GM12878 (cell line): ENCODE results near the gene PSMF1. TPM values are rescaled to one million over a fixed set of nuclear protein-coding genes. Genes with fewer than 3 reads are reported as not detected.

Experiments
- ATAC-seq: fragments of 200-7000 bp; cut with Tn5 transposase; 3 replicates; pipeline ENCODE4 v1.9.1; 2020; ENCODE audit warnings: mild to moderate bottlenecking, moderate library complexity
- BruUV-seq: library from RNA; stranded (reverse); fragments of 400-500 nt; replicated peaks from 2 replicates; lab custom pipeline; 2021; lab: Mats Ljungman, UMichigan
- CTCF ChIA-PET: fragments of 300-600 bp; sonication (Branson Sonifier 250); formaldehyde crosslinking; extraction: SDS; loops from one replicate; lab custom pipeline; 2021; ENCODE audit warnings: inconsistent platforms; lab: Yijun Ruan, JAX
- POLR2A ChIA-PET: fragments of 350-600 bp; formaldehyde crosslinking; extraction: SDS; loops from one replicate; lab custom pipeline; 2021; ENCODE audit warnings: inconsistent platforms; lab: Charles Lee
- RAD21 ChIA-PET: fragments of 300-600 bp; sonication (Branson Sonifier 250); formaldehyde crosslinking; loops from one replicate; lab custom pipeline; 2023; ENCODE audit warnings: antibody characterized with exemption; ENCODE audit not compliant: unreplicated experiment; lab: Charles Lee
- SMC1A ChIA-PET: fragments of 300-600 bp; sonication (Branson Sonifier 250); formaldehyde crosslinking; loops from one replicate; lab custom pipeline; 2023; ENCODE audit not compliant: unreplicated experiment, uncharacterized antibody; lab: Charles Lee
- DNase-seq: peaks from one replicate; pipeline ENCODE4 v3.0.0-alpha.2; 2011; ENCODE audit warnings: low read depth, low spot score
- FAIRE-seq: peaks from 3 replicates; lab custom pipeline; 2011; peaks lifted over from hg19 to GRCh38; lab: Jason Lieb, UNC
- H2AFZ ChIP-seq: 2 replicates; pipeline ENCODE4 v1.6.0; 2011; ENCODE audit warnings: low read depth, low read length, control low read depth; ENCODE audit not compliant: control insufficient read depth
- H3K27ac ChIP-seq: 2 replicates; pipeline ENCODE4 v1.5.1; 2011; ENCODE audit warnings: control low read depth; ENCODE audit not compliant: control insufficient read depth, insufficient read depth
- H3K27me3 ChIP-seq, 2 experiments: replicated peaks in 1 of 2; 2 replicates each; pipeline versions ENCODE4 v1.6.0 to v1.6.1; 2011; ENCODE audit warnings: low read length in 1 of 2; ENCODE audit not compliant: control insufficient read depth in 2 of 2, insufficient read depth in 2 of 2
- H3K36me3 ChIP-seq, 2 experiments: 2 replicates each; pipeline ENCODE4 v1.5.1; 2011; ENCODE audit warnings: low read length in 1 of 2; ENCODE audit not compliant: control insufficient read depth in 2 of 2, insufficient read depth in 2 of 2
- H3K4me1 ChIP-seq: 2 replicates; pipeline ENCODE4 v1.6.1; 2011; ENCODE audit warnings: mild to moderate bottlenecking, low read length, moderate library complexity, mixed read lengths; ENCODE audit not compliant: control insufficient read depth, insufficient read depth
- H3K4me2 ChIP-seq: 2 replicates; pipeline ENCODE4 v1.6.0; 2011; ENCODE audit warnings: control low read depth; ENCODE audit not compliant: control insufficient read depth, insufficient read depth
- H3K4me3 ChIP-seq: fragments of 200-600 bp; sonication (generic); 2 replicates; pipeline ENCODE4 v1.5.1; 2016
- H3K79me2 ChIP-seq: 2 replicates; pipeline ENCODE4 v1.6.0; 2011; ENCODE audit warnings: low read length; ENCODE audit not compliant: control insufficient read depth, insufficient read depth
- H3K9ac ChIP-seq: 2 replicates; pipeline ENCODE4 v1.8.0; 2011; ENCODE audit warnings: low read length, control low read depth, mixed read lengths; ENCODE audit not compliant: control insufficient read depth, insufficient read depth
- H3K9me3 ChIP-seq: replicated peaks from 3 replicates; pipeline ENCODE4 v1.5.1; 2011; ENCODE audit warnings: mild to moderate bottlenecking, low read length; ENCODE audit not compliant: control insufficient read depth, insufficient read depth
- H4K20me1 ChIP-seq: 2 replicates; pipeline ENCODE4 v1.6.0; 2011; ENCODE audit not compliant: control insufficient read depth, insufficient read depth
- EGR1 ChIP-seq, 2 experiments: IDR thresholded peaks; 1 replicate in 1 of 2; 2 replicates in 1 of 2; pipeline ENCODE4 v1.6.1; 2011 to 2012; ENCODE audit warnings: low read depth in 2 of 2, low read length in 2 of 2, borderline replicate concordance in 1 of 2, mild to moderate bottlenecking in 1 of 2, moderate library complexity in 1 of 2
- ETV6 ChIP-seq, 2 experiments: fragments of 450-650 bp in 1 of 2; IDR thresholded peaks in 1 of 2; conservative IDR thresholded peaks in 1 of 2; 2 replicates each; pipeline ENCODE4 v1.6.1; 2014; ENCODE audit warnings: antibody characterized with exemption in 1 of 2, borderline replicate concordance in 1 of 2, low read depth in 1 of 2, mild to moderate bottlenecking in 1 of 2, moderate library complexity in 1 of 2
- NBN ChIP-seq: fragments of 450-650 bp; IDR thresholded peaks from 2 replicates; pipeline ENCODE4 v1.6.1; 2016
- NR2C2 ChIP-seq: IDR thresholded peaks from 2 replicates; pipeline ENCODE4 v1.6.1; 2011; ENCODE audit warnings: borderline replicate concordance, low read depth; ENCODE audit not compliant: control insufficient read depth, insufficient read length
- RAD21 ChIP-seq: IDR thresholded peaks from 2 replicates; pipeline ENCODE4 v1.6.1; 2011; ENCODE audit warnings: mild to moderate bottlenecking, low read depth, low read length, moderate library complexity; ENCODE audit not compliant: insufficient read depth
- RUNX3 ChIP-seq: IDR thresholded peaks from 2 replicates; pipeline ENCODE4 v1.6.1; 2012; ENCODE audit warnings: low read length, inconsistent platforms
- WGBS: methylation state at CpG from one replicate; pipeline ENCODE4 v1.1.6; 2016; ENCODE audit warnings: low lambda C conversion rate; ENCODE audit not compliant: insufficient replicate concordance, insufficient coverage; ENCODE audit errors: missing lambda C conversion rate; 5-methylcytosine and 5-hydroxymethylcytosine counted together
- in situ Hi-C: fragments of 300-500 bp; cut with MboI; formaldehyde crosslinking; loops from 9 replicates; pipeline ENCODE4 v1.14.3; 2018; ENCODE audit warnings: mixed read lengths
- intact Hi-C: fragments of 100-400 bp; cut with micrococcal nuclease; formaldehyde crosslinking; loops from one replicate; pipeline ENCODE4 v1.14.2; 2022; ENCODE audit not compliant: unreplicated experiment
- polyA plus RNA-seq, 11 experiments: library from polyadenylated mRNA; depleted of rRNA in 4 of 11; unstranded in 6 of 11; stranded (reverse) in 5 of 11; fragments of >200 nt; fragmentation: Nextera tagmentation in 4 of 11; fragmentation: Illumina TruSeq in 1 of 11; extraction: Ambion mirVana in 4 of 11; extraction: Trizol in 1 of 11; gene quantifications; 1 replicate in 1 of 11; 2 replicates in 10 of 11; pipeline versions ENCODE4 v1.2.1 to v1.2.3, GENCODE V29; 2011 to 2016; ENCODE audit warnings: inconsistent platforms in 2 of 11, missing spikeins in 2 of 11, low read depth in 1 of 11
- total RNA-seq, 4 experiments: library from RNA; depleted of rRNA in 3 of 4; stranded (reverse); fragments of >200 nt in 3 of 4; fragmentation: Illumina TruSeq in 1 of 4; extraction: Trizol in 1 of 4; gene quantifications; 2 replicates each; pipeline versions ENCODE4 v1.2.1 to v1.2.3, GENCODE V29; 2013 to 2021
- TF ChIP-seq, protein P1 (sequence below): fragments of 450-650 bp; IDR thresholded peaks from 2 replicates; pipeline ENCODE4 v1.6.1; 2016; ENCODE audit warnings: mild to moderate bottlenecking, moderate library complexity, borderline replicate concordance
- TF ChIP-seq, protein P2 (sequence below): IDR thresholded peaks from 2 replicates; pipeline ENCODE4 v1.6.1; 2012; ENCODE audit warnings: mild to moderate bottlenecking, low read depth, low read length

The PSMF1 gene
- total and polyA plus RNA-seq, 10 of the 15 experiments (the other 5 are each of a cell fraction or from before 2014, with no cell fraction given), result 14.2 to 173 (median 40.6) TPM

DNA sequence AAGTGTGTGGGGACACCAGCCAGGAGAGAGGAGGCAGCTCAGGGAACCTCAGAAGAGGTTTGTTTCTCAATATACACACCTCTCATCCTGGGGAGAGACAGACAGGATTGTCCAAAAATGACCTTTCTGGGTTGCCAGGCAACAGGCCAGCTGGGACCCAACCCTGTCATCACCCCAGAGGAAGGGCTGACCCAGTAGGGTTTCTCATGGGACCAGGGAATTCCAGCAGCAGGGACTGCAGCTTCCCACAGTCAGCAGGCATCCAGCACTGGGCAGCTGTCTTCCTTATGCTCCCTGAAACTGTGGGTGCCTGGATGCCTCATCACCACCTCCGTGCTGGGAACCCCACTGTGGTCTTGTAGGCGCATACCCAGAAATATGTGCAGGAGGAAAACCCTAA lies 86.2 kb downstream of the PSMF1 start (continued):
- TF ChIP-seq, protein P1, sequence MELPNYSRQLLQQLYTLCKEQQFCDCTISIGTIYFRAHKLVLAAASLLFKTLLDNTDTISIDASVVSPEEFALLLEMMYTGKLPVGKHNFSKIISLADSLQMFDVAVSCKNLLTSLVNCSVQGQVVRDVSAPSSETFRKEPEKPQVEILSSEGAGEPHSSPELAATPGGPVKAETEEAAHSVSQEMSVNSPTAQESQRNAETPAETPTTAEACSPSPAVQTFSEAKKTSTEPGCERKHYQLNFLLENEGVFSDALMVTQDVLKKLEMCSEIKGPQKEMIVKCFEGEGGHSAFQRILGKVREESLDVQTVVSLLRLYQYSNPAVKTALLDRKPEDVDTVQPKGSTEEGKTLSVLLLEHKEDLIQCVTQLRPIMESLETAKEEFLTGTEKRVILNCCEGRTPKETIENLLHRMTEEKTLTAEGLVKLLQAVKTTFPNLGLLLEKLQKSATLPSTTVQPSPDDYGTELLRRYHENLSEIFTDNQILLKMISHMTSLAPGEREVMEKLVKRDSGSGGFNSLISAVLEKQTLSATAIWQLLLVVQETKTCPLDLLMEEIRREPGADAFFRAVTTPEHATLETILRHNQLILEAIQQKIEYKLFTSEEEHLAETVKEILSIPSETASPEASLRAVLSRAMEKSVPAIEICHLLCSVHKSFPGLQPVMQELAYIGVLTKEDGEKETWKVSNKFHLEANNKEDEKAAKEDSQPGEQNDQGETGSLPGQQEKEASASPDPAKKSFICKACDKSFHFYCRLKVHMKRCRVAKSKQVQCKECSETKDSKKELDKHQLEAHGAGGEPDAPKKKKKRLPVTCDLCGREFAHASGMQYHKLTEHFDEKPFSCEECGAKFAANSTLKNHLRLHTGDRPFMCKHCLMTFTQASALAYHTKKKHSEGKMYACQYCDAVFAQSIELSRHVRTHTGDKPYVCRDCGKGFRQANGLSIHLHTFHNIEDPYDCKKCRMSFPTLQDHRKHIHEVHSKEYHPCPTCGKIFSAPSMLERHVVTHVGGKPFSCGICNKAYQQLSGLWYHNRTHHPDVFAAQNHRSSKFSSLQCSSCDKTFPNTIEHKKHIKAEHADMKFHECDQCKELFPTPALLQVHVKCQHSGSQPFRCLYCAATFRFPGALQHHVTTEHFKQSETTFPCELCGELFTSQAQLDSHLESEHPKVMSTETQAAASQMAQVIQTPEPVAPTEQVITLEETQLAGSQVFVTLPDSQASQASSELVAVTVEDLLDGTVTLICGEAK, result no peak
- TF ChIP-seq NBN, result no peak
- TF ChIP-seq RUNX3, result no peak
- TF ChIP-seq, protein P2, sequence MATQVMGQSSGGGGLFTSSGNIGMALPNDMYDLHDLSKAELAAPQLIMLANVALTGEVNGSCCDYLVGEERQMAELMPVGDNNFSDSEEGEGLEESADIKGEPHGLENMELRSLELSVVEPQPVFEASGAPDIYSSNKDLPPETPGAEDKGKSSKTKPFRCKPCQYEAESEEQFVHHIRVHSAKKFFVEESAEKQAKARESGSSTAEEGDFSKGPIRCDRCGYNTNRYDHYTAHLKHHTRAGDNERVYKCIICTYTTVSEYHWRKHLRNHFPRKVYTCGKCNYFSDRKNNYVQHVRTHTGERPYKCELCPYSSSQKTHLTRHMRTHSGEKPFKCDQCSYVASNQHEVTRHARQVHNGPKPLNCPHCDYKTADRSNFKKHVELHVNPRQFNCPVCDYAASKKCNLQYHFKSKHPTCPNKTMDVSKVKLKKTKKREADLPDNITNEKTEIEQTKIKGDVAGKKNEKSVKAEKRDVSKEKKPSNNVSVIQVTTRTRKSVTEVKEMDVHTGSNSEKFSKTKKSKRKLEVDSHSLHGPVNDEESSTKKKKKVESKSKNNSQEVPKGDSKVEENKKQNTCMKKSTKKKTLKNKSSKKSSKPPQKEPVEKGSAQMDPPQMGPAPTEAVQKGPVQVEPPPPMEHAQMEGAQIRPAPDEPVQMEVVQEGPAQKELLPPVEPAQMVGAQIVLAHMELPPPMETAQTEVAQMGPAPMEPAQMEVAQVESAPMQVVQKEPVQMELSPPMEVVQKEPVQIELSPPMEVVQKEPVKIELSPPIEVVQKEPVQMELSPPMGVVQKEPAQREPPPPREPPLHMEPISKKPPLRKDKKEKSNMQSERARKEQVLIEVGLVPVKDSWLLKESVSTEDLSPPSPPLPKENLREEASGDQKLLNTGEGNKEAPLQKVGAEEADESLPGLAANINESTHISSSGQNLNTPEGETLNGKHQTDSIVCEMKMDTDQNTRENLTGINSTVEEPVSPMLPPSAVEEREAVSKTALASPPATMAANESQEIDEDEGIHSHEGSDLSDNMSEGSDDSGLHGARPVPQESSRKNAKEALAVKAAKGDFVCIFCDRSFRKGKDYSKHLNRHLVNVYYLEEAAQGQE, result no peak

DNA sequence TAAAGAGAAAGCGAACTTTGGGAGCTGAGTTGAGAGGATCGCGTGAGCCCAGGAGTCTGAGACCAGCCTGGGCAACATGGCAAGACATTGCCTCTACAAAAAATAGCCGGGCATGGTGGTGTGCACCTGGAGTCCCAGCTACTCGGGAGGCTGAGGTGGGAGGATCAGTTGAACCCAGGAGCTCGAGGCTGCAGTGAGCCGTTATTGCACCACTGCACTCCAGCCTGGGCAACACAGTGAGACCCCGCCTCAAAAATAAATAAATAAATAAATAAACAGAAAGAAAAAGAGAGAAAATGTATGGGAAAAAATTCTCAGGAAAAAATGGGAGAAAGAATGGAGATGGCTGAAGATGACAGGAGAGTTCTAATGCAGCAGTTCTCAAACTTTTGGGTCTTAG lies 87.4 kb downstream of the PSMF1 start:
- Histone ChIP-seq H4K20me1 (no peaks in the 10 kb centered on the region), H3K9ac (no peak overlapping the region), H3K4me2 (no peak overlapping the region), H3K36me3 (no peaks in the 10 kb centered on the region), H3K79me2 (no peaks in the 10 kb centered on the region), H3K4me1 (no peaks in the 10 kb centered on the region), H3K27me3 (no peaks in the 10 kb centered on the region; a peak in 1 of 4 replicates), H2AFZ (no peak overlapping the region), H3K9me3 (no peaks in the 10 kb centered on the region), H3K4me3 (no peak overlapping the region), H3K27ac (no peak overlapping the region)
- SMC1A ChIA-PET, result interaction anchor here (0.5 to 0.6 kb wide), 2 partner anchors 247 to 1190 kb away, joined by 3 read pairs; no protein-coding TSS in a partner anchor
- DNase-seq (no peak), FAIRE-seq (no peak), ATAC-seq (no peak)
- TF ChIP-seq ETV6 (conservative IDR thresholded peaks at IDR 0.05 in 1 of 2, IDR thresholded peaks at IDR 0.05 in 1 of 2; ENCODE audit: borderline replicate concordance in 1 of 2, low read depth in 1 of 2) (no peak), RAD21 (no peak), EGR1 (IDR thresholded peaks at IDR 0.05; ENCODE audit: borderline replicate concordance in 1 of 2, low read depth in 2 of 2, low read length in 2 of 2) (no peak), NR2C2 (no peak)
- intact Hi-C loops, result no loop called here
- no TSS peak for BruUV-seq
- 31% methylated on average over 8 of the region's 8 CpGs for WGBS
- CTCF ChIA-PET, result interaction anchor here (1.0 kb wide), 1 partner anchor 388 kb away, joined by 3 read pairs; no protein-coding TSS in a partner anchor
- in situ Hi-C loops, result no loop called here
- POLR2A ChIA-PET, result no interaction called here
- RAD21 ChIA-PET, result no interaction called here
